HG03558 (cell line): ENCODE measurements around the gene HSBP1.

Experiments
- ATAC-seq: cut with Tn5 transposase; IDR thresholded peaks from one replicate; pipeline ENCODE4 v1.9.1; 2021; ENCODE audit warnings: moderate number of reproducible peaks; ENCODE audit not compliant: unreplicated experiment; ENCODE audit errors: extremely low read depth

HSBP1 gene

GRCh38 chr16:83807710-83808572 lies at the start of gene HSBP1:
Gene HSBP1, plus strand, starts transcription at chr16:83807978. Its CDS starts 99 bp downstream, at chr16:83808077.
- ATAC-seq = peak; percentile 77

GRCh38 chr16:83762141-83762991 lies 45.4 kb upstream of the HSBP1 start:
- no peak for ATAC-seq

- ATAC-seq = no peak
Measured at GRCh38 chr16:83762992-83763358, 44.8 kb upstream of the HSBP1 start.

- ATAC-seq = no peak
Measured at GRCh38 chr16:83768986-83769385, 38.8 kb upstream of the HSBP1 start.

- no peak for ATAC-seq
Measured at GRCh38 chr16:83769397-83770008, 38.3 kb upstream of the HSBP1 start.

GRCh38 chr16:83771306-83771942 lies 36.4 kb upstream of the HSBP1 start:
- ATAC-seq = no peak

GRCh38 chr16:83772806-83773205 lies 35.0 kb upstream of the HSBP1 start:
- ATAC-seq = no peak

GRCh38 chr16:83774066-83774465 lies 33.7 kb upstream of the HSBP1 start:
- no peak for ATAC-seq

GRCh38 chr16:83776944-83777343 lies 30.8 kb upstream of the HSBP1 start:
- no peak for ATAC-seq

GRCh38 chr16:83779886-83780285 lies 27.9 kb upstream of the HSBP1 start:
- no peak for ATAC-seq

- ATAC-seq = no peak
Measured at GRCh38 chr16:83785455-83785854, 22.3 kb upstream of the HSBP1 start.

- ATAC-seq = no peak
Measured at GRCh38 chr16:83789642-83790401, 18.0 kb upstream of the HSBP1 start.

GRCh38 chr16:83791916-83792315 lies 15.9 kb upstream of the HSBP1 start:
- no peak for ATAC-seq

- ATAC-seq = no peak
Measured at GRCh38 chr16:83792391-83792790, 15.4 kb upstream of the HSBP1 start.

- ATAC-seq = no peak
Measured at GRCh38 chr16:83793179-83793578, 14.6 kb upstream of the HSBP1 start.

GRCh38 chr16:83794860-83795554 lies 12.8 kb upstream of the HSBP1 start:
- no peak for ATAC-seq

- ATAC-seq = no peak
Measured at GRCh38 chr16:83797013-83797412, 10.8 kb upstream of the HSBP1 start.

GRCh38 chr16:83799336-83799735 lies 8.4 kb upstream of the HSBP1 start:
- no peak for ATAC-seq

GRCh38 chr16:83802135-83802534 lies 5.6 kb upstream of the HSBP1 start:
- ATAC-seq = no peak
